Mesenchymal stem cell (in vitro differentiated cells and primary cell): ENCODE measurements around the gene SEMA4D.

Experiments used
- DNase-seq: peaks from one replicate; pipeline ENCODE4 v3.0.0-alpha.2; 2013
- H2AFZ ChIP-seq: one replicate; pipeline ENCODE4 v1.6.1; 2013; ENCODE audit warnings: low read depth, mild to moderate bottlenecking, control low read depth, inconsistent platforms, low read length, moderate library complexity
- H2AK5ac ChIP-seq: 2 replicates; pipeline ENCODE4 v1.6.1; 2013; ENCODE audit warnings: low read length, moderate library complexity, mild to moderate bottlenecking, inconsistent platforms; ENCODE audit not compliant: severe bottlenecking
- H2BK120ac ChIP-seq: one replicate; pipeline ENCODE4 v1.6.1; 2013; ENCODE audit warnings: low read depth, mild to moderate bottlenecking, inconsistent platforms, low read length, moderate library complexity
- H2BK12ac ChIP-seq, 2 experiments: one replicate each; pipeline ENCODE4 v1.6.1; 2013; ENCODE audit warnings: inconsistent platforms in 2 of 2, low read length in 2 of 2, mild to moderate bottlenecking in 2 of 2, moderate library complexity in 2 of 2, control low read depth in 1 of 2
- H2BK15ac ChIP-seq: one replicate; pipeline ENCODE4 v1.6.1; 2013; ENCODE audit warnings: mild to moderate bottlenecking, low read depth, inconsistent platforms; ENCODE audit not compliant: poor library complexity, severe bottlenecking
- H2BK5ac ChIP-seq: 2 replicates; pipeline ENCODE4 v1.6.1; 2013; ENCODE audit warnings: low read depth, mild to moderate bottlenecking, low read length, control low read depth, inconsistent platforms; ENCODE audit not compliant: poor library complexity, severe bottlenecking
- H3K14ac ChIP-seq, 2 experiments: one replicate each; pipeline ENCODE4 v1.6.1; 2013; ENCODE audit warnings: inconsistent platforms in 2 of 2, low read length in 2 of 2, control low read depth in 1 of 2, mild to moderate bottlenecking in 1 of 2, moderate library complexity in 1 of 2
- H3K18ac ChIP-seq, 2 experiments: one replicate each; pipeline ENCODE4 v1.6.1; 2013; ENCODE audit warnings: inconsistent platforms in 2 of 2, low read length in 2 of 2, control low read depth in 1 of 2, low read depth in 1 of 2, mild to moderate bottlenecking in 1 of 2
- H3K23ac ChIP-seq, 2 experiments: one replicate each; pipeline ENCODE4 v1.6.1; 2013; ENCODE audit warnings: inconsistent platforms in 2 of 2, low read length in 2 of 2, mild to moderate bottlenecking in 2 of 2, moderate library complexity in 2 of 2, control low read depth in 1 of 2
- H3K27ac ChIP-seq: 2 replicates; pipeline ENCODE4 v1.5.1; 2013; ENCODE audit warnings: mild to moderate bottlenecking, moderate library complexity, low read length, control low read depth, inconsistent platforms; ENCODE audit not compliant: poor library complexity, severe bottlenecking
- H3K27me3 ChIP-seq, 2 experiments: 2 replicates each; pipeline versions ENCODE4 v1.6.1 to v1.7.0; 2013; ENCODE audit warnings: low read length in 2 of 2, mild to moderate bottlenecking in 2 of 2, moderate library complexity in 2 of 2, control low read depth in 1 of 2, inconsistent platforms in 1 of 2; ENCODE audit not compliant: control insufficient read depth in 1 of 2, insufficient read depth in 1 of 2
- H3K36me3 ChIP-seq, 2 experiments: 2 replicates each; pipeline versions ENCODE4 v1.6.1 to v1.7.0; 2013; ENCODE audit warnings: low read length in 2 of 2, control low read depth in 1 of 2, inconsistent platforms in 1 of 2, low read depth in 1 of 2, mild to moderate bottlenecking in 1 of 2; ENCODE audit not compliant: insufficient read depth in 2 of 2, control insufficient read depth in 1 of 2
- H3K4ac ChIP-seq, 2 experiments: one replicate each; pipeline ENCODE4 v1.6.1; 2013; ENCODE audit warnings: inconsistent platforms in 2 of 2, low read length in 2 of 2, mild to moderate bottlenecking in 2 of 2, moderate library complexity in 2 of 2, control low read depth in 1 of 2, low read depth in 1 of 2
- H3K4me1 ChIP-seq: 2 replicates; pipeline ENCODE4 v1.6.1; 2013; ENCODE audit warnings: low read depth, low read length, control low read depth; ENCODE audit not compliant: control insufficient read depth, insufficient read depth
- H3K4me2 ChIP-seq: 2 replicates; pipeline ENCODE4 v1.6.1; 2013; ENCODE audit warnings: low read length, mild to moderate bottlenecking, inconsistent platforms; ENCODE audit not compliant: poor library complexity, severe bottlenecking
- H3K4me3 ChIP-seq, 2 experiments: 2 replicates each; pipeline versions ENCODE4 v1.5.1 to v1.7.0; 2013; ENCODE audit warnings: low read length in 2 of 2, mild to moderate bottlenecking in 2 of 2, control low read depth in 1 of 2, low read depth in 1 of 2; ENCODE audit not compliant: insufficient read depth in 1 of 2
- H3K79me1 ChIP-seq: replicated peaks from 2 replicates; pipeline ENCODE4 v1.6.1; 2013; ENCODE audit warnings: mild to moderate bottlenecking, control low read depth, low read length, inconsistent platforms; ENCODE audit not compliant: poor library complexity, severe bottlenecking
- H3K9ac ChIP-seq: 2 replicates; pipeline ENCODE4 v1.7.0; 2013; ENCODE audit warnings: mild to moderate bottlenecking, low read length, moderate library complexity
- H3K9me3 ChIP-seq: 2 replicates; pipeline ENCODE4 v1.7.0; 2013; ENCODE audit warnings: mild to moderate bottlenecking, low read length; ENCODE audit not compliant: control insufficient read depth
- H4K8ac ChIP-seq: one replicate; pipeline ENCODE4 v1.6.1; 2013; ENCODE audit warnings: inconsistent platforms, mild to moderate bottlenecking, low read length, moderate library complexity
- H4K91ac ChIP-seq: one replicate; pipeline ENCODE4 v1.6.1; 2013; ENCODE audit warnings: mild to moderate bottlenecking, low read length, inconsistent platforms
- WGBS: methylation state at CpG from one replicate; pipeline ENCODE4 v1.1.7; 2013; ENCODE audit warnings: mixed read lengths; 5-methylcytosine and 5-hydroxymethylcytosine counted together

SEMA4D gene

DNA sequence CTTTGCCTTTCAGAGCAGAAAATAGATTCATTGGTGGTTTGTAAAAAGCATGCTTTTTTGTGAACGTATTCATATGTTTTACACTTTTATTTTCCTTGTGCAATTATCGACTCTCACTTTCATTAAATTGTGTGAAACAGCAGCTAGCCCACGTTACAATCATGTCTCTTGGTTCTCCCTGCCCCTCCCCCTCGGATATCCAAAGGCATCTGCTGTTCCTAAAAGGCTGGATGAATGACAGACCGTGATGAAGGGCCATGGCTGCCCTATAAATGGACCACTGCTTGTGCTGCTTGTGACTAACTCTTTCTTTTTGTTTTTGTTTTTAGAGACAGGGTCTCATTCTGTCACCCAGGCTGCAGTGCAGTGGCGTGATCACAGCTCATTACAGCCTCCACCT lies 17.0 kb upstream of the SEMA4D start:
- Histone ChIP-seq H3K18ac (no peak overlapping the region), H3K27ac (no peak overlapping the region), H3K14ac (no peak overlapping the region), H3K9me3 (no peaks in the 10 kb centered on the region), H2BK12ac (no peak overlapping the region), H3K4me1 (peaks cover 9% of the 10 kb centered on the region), H2AFZ (no peak overlapping the region), H3K9ac (no peak overlapping the region), H3K27me3 (peaks cover 10 to 34% of the 10 kb centered on the region in 2 experiments), H3K4me2 (no peak overlapping the region), H2BK15ac (no peak overlapping the region), H3K23ac (no peak overlapping the region), H3K79me1 (no peaks in the 10 kb centered on the region), H2BK120ac (no peak overlapping the region), H3K4ac (no peak overlapping the region), H2BK5ac (no peak overlapping the region), H4K91ac (no peak overlapping the region), H2AK5ac (no peak overlapping the region), H4K8ac (no peak overlapping the region), H3K36me3 (no peaks in the 10 kb centered on the region), H3K4me3 (no peak overlapping the region)
- no peak for DNase-seq
- 84% methylated on average over 6 of the region's 6 CpGs for WGBS

DNA sequence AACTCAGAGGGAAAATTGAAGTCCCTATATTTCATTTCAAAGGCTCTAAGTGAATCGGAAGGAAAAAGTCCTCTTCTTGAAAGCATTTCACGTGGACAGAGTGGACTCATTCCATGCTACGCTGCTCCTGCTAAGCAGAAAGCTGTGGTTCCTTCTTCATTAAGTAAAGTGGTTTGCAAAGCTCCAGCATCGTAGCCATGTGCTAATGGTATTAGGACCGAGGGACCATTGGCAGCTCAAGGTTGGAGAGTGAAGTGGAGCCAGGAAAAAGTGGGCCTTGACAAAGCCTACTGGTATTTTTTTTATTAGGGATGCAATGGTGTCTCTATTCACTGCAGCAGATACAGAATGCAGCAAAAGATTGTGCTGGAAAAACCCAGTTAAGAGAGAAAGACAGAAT lies 16.4 kb upstream of the SEMA4D start:
- no peak overlapping the region for H2BK120ac ChIP-seq
- H3K79me1 ChIP-seq, result no peaks in the 10 kb centered on the region
- no peaks in the 10 kb centered on the region for H3K9me3 ChIP-seq
- H2AFZ ChIP-seq, result no peak overlapping the region
- H3K27me3 ChIP-seq, result peaks cover 10 to 34% of the 10 kb centered on the region in 2 experiments
- no peaks in the 10 kb centered on the region for H3K36me3 ChIP-seq
- WGBS, result 68% methylated on average over 5 of the region's 5 CpGs
- H3K27ac ChIP-seq, result no peak overlapping the region
- H2BK5ac ChIP-seq, result no peak overlapping the region
- no peak overlapping the region for H3K14ac ChIP-seq
- H2BK15ac ChIP-seq, result no peak overlapping the region
- no peak overlapping the region for H3K18ac ChIP-seq
- H4K91ac ChIP-seq, result no peak overlapping the region
- DNase-seq, result no peak
- no peak overlapping the region for H2AK5ac ChIP-seq
- no peak overlapping the region for H2BK12ac ChIP-seq
- H3K23ac ChIP-seq, result no peak overlapping the region
- H3K4ac ChIP-seq, result no peak overlapping the region
- no peak overlapping the region for H3K4me2 ChIP-seq
- peaks cover 6% of the 10 kb centered on the region for H3K4me1 ChIP-seq
- no peak overlapping the region for H3K4me3 ChIP-seq
- H4K8ac ChIP-seq, result no peak overlapping the region
- H3K9ac ChIP-seq, result no peak overlapping the region

DNA sequence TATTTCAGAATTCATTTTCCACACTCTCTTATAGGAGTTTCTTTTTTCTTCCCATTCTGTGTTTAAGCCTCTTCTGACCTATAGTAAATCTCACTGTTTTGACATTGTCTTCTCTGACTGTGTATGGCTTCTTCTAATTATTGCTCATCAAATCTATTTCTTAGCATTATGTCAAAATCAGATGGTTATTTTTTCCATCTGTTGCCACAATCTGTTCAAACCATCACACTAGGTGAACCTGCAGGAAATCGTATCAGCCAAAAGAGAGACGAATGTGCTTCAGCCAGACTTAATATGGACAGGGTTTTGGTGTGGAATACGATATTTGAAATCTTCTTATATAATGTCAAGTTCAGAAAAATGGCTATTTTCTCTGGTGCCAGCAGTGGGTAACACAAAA lies 15.9 kb upstream of the SEMA4D start:
- H2BK120ac ChIP-seq, result no peak overlapping the region
- H2BK15ac ChIP-seq, result no peak overlapping the region
- H2BK5ac ChIP-seq, result no peak overlapping the region
- no peak overlapping the region for H3K23ac ChIP-seq
- no peak overlapping the region for H4K91ac ChIP-seq
- no peak overlapping the region for H3K4me2 ChIP-seq
- H4K8ac ChIP-seq, result no peak overlapping the region
- H2AFZ ChIP-seq, result no peak overlapping the region
- no peak overlapping the region for H2BK12ac ChIP-seq
- no peaks in the 10 kb centered on the region for H3K36me3 ChIP-seq
- no peaks in the 10 kb centered on the region for H3K9me3 ChIP-seq
- H3K18ac ChIP-seq, result no peak overlapping the region
- H3K4me1 ChIP-seq, result peaks cover 2% of the 10 kb centered on the region
- H3K4ac ChIP-seq, result no peak overlapping the region
- no peak overlapping the region for H3K14ac ChIP-seq
- no peak overlapping the region for H3K4me3 ChIP-seq
- H3K79me1 ChIP-seq, result no peaks in the 10 kb centered on the region
- H3K27me3 ChIP-seq, result peaks cover 10 to 34% of the 10 kb centered on the region in 2 experiments
- no peak overlapping the region for H2AK5ac ChIP-seq
- 90% methylated on average over 3 of the region's 3 CpGs for WGBS
- no peak overlapping the region for H3K9ac ChIP-seq
- H3K27ac ChIP-seq, result no peak overlapping the region
- DNase-seq, result no peak

DNA sequence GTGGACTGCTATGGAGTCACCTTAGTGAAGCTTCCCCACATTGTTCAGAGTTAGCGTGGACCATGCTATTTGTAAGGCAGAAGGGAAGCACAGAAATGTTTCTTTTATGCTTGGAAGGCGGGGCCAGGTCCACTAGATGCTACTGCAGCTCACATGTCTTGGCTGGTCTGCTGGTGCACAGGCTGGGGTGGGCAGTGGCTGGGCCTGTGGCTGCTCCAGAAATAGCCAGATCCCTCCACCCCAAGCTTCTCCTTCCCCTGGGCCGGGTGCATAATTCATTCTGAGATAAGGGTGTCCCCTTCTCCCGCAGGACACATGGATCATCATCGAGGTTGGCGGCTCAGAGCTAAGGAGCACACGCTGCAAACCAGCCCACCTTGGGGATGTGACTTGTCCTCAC lies 14.5 kb upstream of the SEMA4D start:
- no peak overlapping the region for H4K91ac ChIP-seq
- no peak overlapping the region for H2BK12ac ChIP-seq
- peaks cover 2% of the 10 kb centered on the region for H3K4me1 ChIP-seq
- H2BK5ac ChIP-seq, result no peak overlapping the region
- no peak overlapping the region for H4K8ac ChIP-seq
- no peak overlapping the region for H3K9ac ChIP-seq
- H3K4me3 ChIP-seq, result no peak overlapping the region
- no peak for DNase-seq
- H3K4me2 ChIP-seq, result no peak overlapping the region
- no peak overlapping the region for H2AK5ac ChIP-seq
- H3K4ac ChIP-seq, result no peak overlapping the region
- H2AFZ ChIP-seq, result no peak overlapping the region
- H3K14ac ChIP-seq, result no peak overlapping the region
- H3K23ac ChIP-seq, result peak overlapping the region in 1 of 2 experiments; percentile 36
- H2BK15ac ChIP-seq, result no peak overlapping the region
- H2BK120ac ChIP-seq, result no peak overlapping the region
- H3K27ac ChIP-seq, result no peak overlapping the region
- peaks cover 10 to 39% of the 10 kb centered on the region in 2 experiments for H3K27me3 ChIP-seq
- 90% methylated on average over 7 of the region's 7 CpGs for WGBS
- no peaks in the 10 kb centered on the region for H3K79me1 ChIP-seq
- H3K36me3 ChIP-seq, result no peaks in the 10 kb centered on the region
- no peaks in the 10 kb centered on the region for H3K9me3 ChIP-seq
- H3K18ac ChIP-seq, result no peak overlapping the region
